Retinal pigment epithelial cell (primary cell): Measurements from ENCODE around the gene ZNF805.
A peak's percentile ranks its signal among the peaks of the same experiment; 100 is the strongest.
"Not testable (repeated sequence)": the region's sequence is repeated elsewhere in the genome, so short reads cannot be mapped to it uniquely, and the experiment has no call there.

Experiments used
- DNase-seq: peaks from one replicate; pipeline ENCODE4 v3.0.0-alpha.2; 2010; ENCODE audit warnings: low read depth
- H3K4me3 ChIP-seq: 2 replicates; pipeline ENCODE4 v1.5.1; 2011; ENCODE audit warnings: mild to moderate bottlenecking, low read length, control low read depth, moderate library complexity
- TF ChIP-seq, protein P1 (sequence below): conservative IDR thresholded peaks from 2 replicates; pipeline ENCODE4 v1.5.1; 2011; ENCODE audit warnings: low read depth, low read length, control low read depth, inconsistent platforms

Gene ZNF805

GRCh38 chr19:57240311-57241090 lies at the start of gene ZNF805:
ZNF805 (plus strand) TSS chr19:57240632; CDS start chr19:57240892, 260 bp downstream.
- DNase-seq = peak; percentile 78
- peak within 1 kb of the TSS; percentile 98 for H3K4me3 ChIP-seq
- TF ChIP-seq, protein P1, sequence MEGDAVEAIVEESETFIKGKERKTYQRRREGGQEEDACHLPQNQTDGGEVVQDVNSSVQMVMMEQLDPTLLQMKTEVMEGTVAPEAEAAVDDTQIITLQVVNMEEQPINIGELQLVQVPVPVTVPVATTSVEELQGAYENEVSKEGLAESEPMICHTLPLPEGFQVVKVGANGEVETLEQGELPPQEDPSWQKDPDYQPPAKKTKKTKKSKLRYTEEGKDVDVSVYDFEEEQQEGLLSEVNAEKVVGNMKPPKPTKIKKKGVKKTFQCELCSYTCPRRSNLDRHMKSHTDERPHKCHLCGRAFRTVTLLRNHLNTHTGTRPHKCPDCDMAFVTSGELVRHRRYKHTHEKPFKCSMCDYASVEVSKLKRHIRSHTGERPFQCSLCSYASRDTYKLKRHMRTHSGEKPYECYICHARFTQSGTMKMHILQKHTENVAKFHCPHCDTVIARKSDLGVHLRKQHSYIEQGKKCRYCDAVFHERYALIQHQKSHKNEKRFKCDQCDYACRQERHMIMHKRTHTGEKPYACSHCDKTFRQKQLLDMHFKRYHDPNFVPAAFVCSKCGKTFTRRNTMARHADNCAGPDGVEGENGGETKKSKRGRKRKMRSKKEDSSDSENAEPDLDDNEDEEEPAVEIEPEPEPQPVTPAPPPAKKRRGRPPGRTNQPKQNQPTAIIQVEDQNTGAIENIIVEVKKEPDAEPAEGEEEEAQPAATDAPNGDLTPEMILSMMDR = no peak

DNA sequence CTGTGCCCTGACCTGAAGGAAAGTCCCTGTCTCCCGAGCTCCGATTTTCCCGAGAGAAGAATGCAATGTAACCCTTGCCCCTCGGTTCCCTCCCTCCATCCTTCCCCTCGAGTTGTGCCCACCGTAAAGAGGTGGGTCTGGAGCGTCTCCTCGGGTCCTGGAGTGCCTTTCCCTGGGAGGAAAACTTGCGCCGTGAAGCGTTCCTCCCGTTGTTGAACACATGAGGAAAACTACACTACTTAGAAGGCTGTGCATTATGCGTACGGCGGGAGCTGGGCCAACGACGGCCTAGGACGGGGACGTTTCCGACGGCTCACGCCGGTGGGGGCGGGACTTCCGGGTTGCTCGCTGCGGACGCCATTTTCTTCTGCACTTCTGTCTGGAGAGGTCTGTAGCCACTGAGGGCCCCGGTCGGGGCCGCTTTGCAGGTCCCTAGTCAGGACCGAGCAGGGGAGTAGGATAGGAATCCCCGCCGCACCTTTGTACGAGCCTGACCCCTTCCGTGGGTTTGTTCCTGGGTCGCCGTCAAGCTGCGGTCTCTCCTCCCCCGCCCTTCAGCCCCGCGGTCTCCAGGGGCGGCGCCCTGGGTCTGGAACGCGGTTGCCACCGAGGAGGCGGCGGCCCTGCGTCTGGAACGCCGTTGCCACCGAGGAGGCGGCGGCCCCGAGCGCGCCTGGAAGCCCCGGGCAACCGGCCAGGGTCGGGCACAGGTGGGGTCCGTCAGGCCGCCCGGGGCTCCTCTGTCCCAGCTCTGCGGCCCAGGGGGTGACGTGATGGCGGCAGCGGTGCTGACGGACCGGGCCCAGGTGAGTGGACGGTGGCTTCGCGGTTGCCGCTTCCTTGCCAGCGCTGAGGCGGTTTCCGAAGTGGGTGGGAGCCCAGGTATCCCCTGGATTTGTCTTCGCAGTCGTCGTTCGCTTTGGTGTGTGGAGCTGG lies 49.0 kb upstream of the ZNF805 start, which contains the start of gene ZNF264:
ZNF264 (plus strand) TSS at position 360 of the 936 bp plus-strand sequence; CDS start at position 774, 414 bp downstream.
- peak; percentile 56 for DNase-seq
- TF ChIP-seq, protein P1 = no peak
- H3K4me3 ChIP-seq = peak within 1 kb of the TSS; percentile 91

DNA sequence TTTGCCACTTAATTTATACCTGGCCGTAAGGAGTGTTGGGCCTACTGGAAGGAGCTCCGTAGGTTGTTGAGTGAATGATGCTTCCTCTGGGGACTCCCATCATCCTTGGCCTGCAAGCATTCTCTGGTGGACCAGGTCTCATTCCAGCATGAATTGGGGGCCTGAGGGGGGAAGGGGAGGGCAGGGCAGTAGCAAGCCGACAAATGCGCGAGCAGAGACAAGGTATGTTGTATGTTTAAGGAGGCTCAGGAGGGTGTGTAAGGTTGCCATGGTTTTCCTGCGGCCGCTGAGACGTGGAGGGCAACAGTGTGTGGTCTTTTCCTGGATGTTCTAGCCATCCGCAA lies 48.4 kb upstream of the ZNF805 start:
- peak overlapping the region; percentile 91 for H3K4me3 ChIP-seq
- TF ChIP-seq, protein P1 = no peak
- DNase-seq = no peak

DNA sequence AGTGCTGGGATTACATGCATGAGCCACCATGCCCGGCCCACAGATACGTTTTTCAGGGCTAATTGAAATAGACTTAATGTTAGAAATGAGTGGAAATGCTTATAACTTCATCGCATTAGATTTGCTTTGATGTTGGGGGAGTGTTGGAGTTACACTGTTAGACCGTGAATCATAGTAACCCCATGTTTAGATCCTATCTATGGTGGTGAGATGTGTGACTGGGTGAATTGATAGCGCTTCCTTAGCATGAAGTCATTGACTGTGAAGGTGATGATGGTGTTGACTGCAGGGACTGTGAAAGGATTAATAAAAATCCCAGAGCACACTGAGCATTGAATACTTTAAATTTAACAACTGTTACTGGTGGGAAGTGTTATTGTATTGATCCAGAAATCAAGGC lies 47.4 kb upstream of the ZNF805 start:
- DNase-seq = no peak
- peak overlapping the region; percentile 91 for H3K4me3 ChIP-seq
- TF ChIP-seq, protein P1 = no peak

- H3K4me3 ChIP-seq, DNase-seq: not testable (repeated sequence)
Observed at GRCh38 chr19:57197874-57198273, 42.6 kb upstream of the ZNF805 start.

DNA sequence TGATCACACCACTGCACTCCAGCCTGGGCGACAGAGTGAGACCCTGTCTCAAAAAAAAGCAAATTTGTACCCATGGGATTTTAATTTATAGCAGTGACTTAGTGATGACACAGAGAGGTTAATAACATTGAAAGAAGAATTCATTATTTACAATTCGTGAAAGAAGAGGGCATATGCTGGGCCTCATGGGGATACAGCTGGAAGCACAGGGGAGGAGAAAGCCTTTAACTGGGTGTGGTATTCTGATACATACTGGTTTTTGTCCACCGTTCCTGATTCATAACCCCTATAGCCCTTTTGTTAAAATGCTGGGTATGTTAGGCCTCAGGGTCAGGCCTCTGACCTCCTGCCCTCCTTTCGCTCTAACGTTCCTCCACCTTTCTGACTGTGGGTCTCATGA lies 38.3 kb upstream of the ZNF805 start:
- no peak overlapping the region for H3K4me3 ChIP-seq
- TF ChIP-seq, protein P1 = no peak
- DNase-seq = no peak

DNA sequence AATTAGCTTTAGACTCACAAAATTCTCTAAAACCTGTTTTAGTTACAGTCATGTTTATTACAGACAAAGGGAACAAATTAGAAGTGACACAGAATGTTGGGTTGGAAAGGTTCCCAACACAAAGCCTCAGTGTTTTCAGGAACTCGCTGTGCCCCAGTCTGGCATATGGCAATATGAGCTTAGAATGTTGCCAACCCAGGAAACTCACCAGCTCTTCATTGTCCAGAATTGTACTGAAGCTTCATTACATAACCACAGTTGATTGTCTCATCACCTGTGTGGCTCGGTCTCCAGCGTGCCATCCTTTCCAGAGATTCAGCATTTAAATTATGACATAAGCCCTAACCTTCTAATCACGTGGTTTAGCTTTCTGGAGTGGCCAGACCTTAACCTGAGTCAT lies 30.1 kb upstream of the ZNF805 start:
- no peak overlapping the region for H3K4me3 ChIP-seq
- TF ChIP-seq, protein P1 = no peak
- no peak for DNase-seq
